SK-N-SH treated with all-trans-retinoic acid at 6 μM for 48 hours (cell line): Measurements from ENCODE around the gene LEUTX.

Source experiments
- ARNTL ChIP-seq: fragments of 450-650 bp; formaldehyde crosslinking; IDR thresholded peaks from 2 replicates; pipeline ENCODE4 v1.5.0; 2020; ENCODE audit warnings: low read depth, mild to moderate bottlenecking, moderate library complexity, borderline replicate concordance
- GLIS3 ChIP-seq: fragments of 250-450 bp; sonication (Bioruptor Pico); IDR thresholded peaks from 2 replicates; pipeline ENCODE4 v1.5.0; 2020; ENCODE audit warnings: mild to moderate bottlenecking, moderate library complexity
- OSR1 ChIP-seq: fragments of 250-450 bp; sonication (Bioruptor Pico); IDR thresholded peaks from 2 replicates; pipeline ENCODE4 v1.8.0; 2022; ENCODE audit warnings: moderate library complexity, mild to moderate bottlenecking, inconsistent platforms
- ZFP3 ChIP-seq: fragments of 250-450 bp; sonication (Bioruptor Pico); IDR thresholded peaks from 2 replicates; pipeline ENCODE4 v1.5.0; 2020; ENCODE audit warnings: mild to moderate bottlenecking, moderate library complexity
- ZFP30 ChIP-seq: fragments of 450-650 bp; formaldehyde crosslinking; IDR thresholded peaks from 2 replicates; pipeline ENCODE4 v1.5.0; 2022; ENCODE audit warnings: mild to moderate bottlenecking, moderate library complexity
- ZNF8 ChIP-seq: fragments of 450-650 bp; formaldehyde crosslinking; IDR thresholded peaks from 2 replicates; pipeline ENCODE4 v1.5.0; 2020; ENCODE audit warnings: mild to moderate bottlenecking, moderate library complexity
- TF ChIP-seq, protein P1 (sequence below): fragments of 250-450 bp; sonication (Bioruptor Pico); IDR thresholded peaks from 2 replicates; pipeline ENCODE4 v1.8.0; 2020; ENCODE audit warnings: mild to moderate bottlenecking, moderate library complexity, borderline replicate concordance

- TF ChIP-seq ZFP30: no peak
- no peak for TF ChIP-seq ZFP3 (CRISPR knock-in tag)
- TF ChIP-seq GLIS3 (CRISPR knock-in tag): no peak
- TF ChIP-seq, protein P1, sequence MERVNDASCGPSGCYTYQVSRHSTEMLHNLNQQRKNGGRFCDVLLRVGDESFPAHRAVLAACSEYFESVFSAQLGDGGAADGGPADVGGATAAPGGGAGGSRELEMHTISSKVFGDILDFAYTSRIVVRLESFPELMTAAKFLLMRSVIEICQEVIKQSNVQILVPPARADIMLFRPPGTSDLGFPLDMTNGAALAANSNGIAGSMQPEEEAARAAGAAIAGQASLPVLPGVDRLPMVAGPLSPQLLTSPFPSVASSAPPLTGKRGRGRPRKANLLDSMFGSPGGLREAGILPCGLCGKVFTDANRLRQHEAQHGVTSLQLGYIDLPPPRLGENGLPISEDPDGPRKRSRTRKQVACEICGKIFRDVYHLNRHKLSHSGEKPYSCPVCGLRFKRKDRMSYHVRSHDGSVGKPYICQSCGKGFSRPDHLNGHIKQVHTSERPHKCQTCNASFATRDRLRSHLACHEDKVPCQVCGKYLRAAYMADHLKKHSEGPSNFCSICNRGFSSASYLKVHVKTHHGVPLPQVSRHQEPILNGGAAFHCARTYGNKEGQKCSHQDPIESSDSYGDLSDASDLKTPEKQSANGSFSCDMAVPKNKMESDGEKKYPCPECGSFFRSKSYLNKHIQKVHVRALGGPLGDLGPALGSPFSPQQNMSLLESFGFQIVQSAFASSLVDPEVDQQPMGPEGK (CRISPR knock-in tag): no peak
- TF ChIP-seq ZNF8 (CRISPR knock-in tag): no peak
- no peak for TF ChIP-seq OSR1 (CRISPR knock-in tag)
- no peak for TF ChIP-seq ARNTL (CRISPR knock-in tag)
Observed at GRCh38 chr19:39788244-39788643, 9.6 kb downstream of the LEUTX start.
